ENCODE measurements around the gene LIMA1. TPM values are rescaled to one million over a fixed set of nuclear protein-coding genes. Genes with fewer than 3 reads are reported as not detected.

Gene LIMA1
- total RNA-seq, 2 experiments from 2014 or later = 6.2 to 20.4 TPM

DNA sequence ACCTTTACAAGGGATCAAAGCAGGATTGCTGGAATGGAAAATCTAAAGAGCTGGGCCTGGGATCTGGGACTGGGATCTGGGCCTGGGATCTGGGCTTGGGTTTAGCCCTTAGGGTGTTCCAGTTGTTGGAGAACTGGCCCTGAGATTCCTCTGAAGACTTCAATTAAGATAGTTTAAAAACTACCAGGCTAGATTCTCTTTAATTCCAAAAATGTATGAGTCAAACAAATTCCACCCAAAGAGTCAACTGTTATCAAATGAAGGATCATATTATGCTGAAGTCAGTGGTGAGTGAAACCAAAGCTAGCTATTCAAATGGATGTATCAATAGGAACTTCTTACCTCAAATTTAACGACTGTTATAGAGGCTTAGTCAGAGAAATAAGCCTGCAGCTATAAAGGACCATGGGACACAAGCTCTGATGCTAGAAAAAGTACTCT is 40.5 kb downstream of the LIMA1 start:
- no peak for TF ChIP-seq EZH2phosphoT487 (IDR thresholded peaks at IDR 0.05; ENCODE audit: borderline replicate concordance, low read depth, low read length)
- TF ChIP-seq, protein P1, sequence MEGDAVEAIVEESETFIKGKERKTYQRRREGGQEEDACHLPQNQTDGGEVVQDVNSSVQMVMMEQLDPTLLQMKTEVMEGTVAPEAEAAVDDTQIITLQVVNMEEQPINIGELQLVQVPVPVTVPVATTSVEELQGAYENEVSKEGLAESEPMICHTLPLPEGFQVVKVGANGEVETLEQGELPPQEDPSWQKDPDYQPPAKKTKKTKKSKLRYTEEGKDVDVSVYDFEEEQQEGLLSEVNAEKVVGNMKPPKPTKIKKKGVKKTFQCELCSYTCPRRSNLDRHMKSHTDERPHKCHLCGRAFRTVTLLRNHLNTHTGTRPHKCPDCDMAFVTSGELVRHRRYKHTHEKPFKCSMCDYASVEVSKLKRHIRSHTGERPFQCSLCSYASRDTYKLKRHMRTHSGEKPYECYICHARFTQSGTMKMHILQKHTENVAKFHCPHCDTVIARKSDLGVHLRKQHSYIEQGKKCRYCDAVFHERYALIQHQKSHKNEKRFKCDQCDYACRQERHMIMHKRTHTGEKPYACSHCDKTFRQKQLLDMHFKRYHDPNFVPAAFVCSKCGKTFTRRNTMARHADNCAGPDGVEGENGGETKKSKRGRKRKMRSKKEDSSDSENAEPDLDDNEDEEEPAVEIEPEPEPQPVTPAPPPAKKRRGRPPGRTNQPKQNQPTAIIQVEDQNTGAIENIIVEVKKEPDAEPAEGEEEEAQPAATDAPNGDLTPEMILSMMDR (conservative IDR thresholded peaks at IDR 0.05; ENCODE audit: low read length) = no peak
- H3K79me2 ChIP-seq (ENCODE audit: insufficient read depth, low read depth, low read length) = no peaks in the 10 kb centered on the region
- H3K27ac ChIP-seq (ENCODE audit: low read depth, low read length, poor library complexity, severe bottlenecking) = no peak overlapping the region
- no peak overlapping the region for H3K4me2 ChIP-seq (ENCODE audit: low read length)
- H3K4me3 ChIP-seq (ENCODE audit: low read depth, low read length, poor library complexity, severe bottlenecking) = no peak overlapping the region
- no peaks in the 10 kb centered on the region for H4K20me1 ChIP-seq (ENCODE audit: insufficient read depth, low read length)
- H2AFZ ChIP-seq (ENCODE audit: low read length) = no peak overlapping the region
- CTCF ChIA-PET (ENCODE audit: unreplicated experiment) = no interaction called here
- H3K4me1 ChIP-seq (ENCODE audit: insufficient read depth, low read length, poor library complexity, severe bottlenecking) = peaks cover 5% of the 10 kb centered on the region
- POLR2A ChIA-PET = interaction anchor here (0.5 to 1.6 kb wide), 7 partner anchors 11 to 134 kb away, joined by 3 to 5 read pairs (median 3); no protein-coding TSS in a partner anchor
- no peaks in the 10 kb centered on the region for H3K36me3 ChIP-seq (ENCODE audit: insufficient read depth, low read length)
- H3K9me2 ChIP-seq (ENCODE audit: insufficient read depth, low read length) = no peaks in the 10 kb centered on the region
- no peak for DNase-seq (ENCODE audit: low spot score)
- BruUV-seq (replicated peaks) = no TSS peak
- intact Hi-C loops (cut with micrococcal nuclease; ENCODE audit: unreplicated experiment) = no loop called here
- H3K9me3 ChIP-seq (ENCODE audit: low read length) = no peaks in the 10 kb centered on the region

DNA sequence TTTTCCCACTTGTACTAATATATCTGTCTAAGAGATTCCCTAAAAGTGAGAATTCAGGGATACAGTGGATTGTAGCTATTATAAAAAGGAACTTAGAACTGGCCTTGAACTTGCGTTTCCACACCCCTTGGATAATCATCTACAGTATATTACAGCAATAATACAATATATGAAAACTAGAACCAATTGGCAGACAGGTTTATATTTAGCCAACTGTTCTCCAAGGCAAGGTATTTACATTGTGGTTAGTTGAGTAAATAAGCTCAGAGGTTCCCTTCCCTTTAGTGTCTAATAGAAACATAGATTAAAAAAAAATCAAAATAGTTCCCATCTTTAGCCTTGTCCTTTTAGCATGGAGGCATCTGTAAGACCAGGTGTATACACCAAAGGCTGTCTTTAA is 42.1 kb downstream of the LIMA1 start:
- no peaks in the 10 kb centered on the region for H3K9me2 ChIP-seq (ENCODE audit: insufficient read depth, low read length)
- H3K27ac ChIP-seq (ENCODE audit: low read depth, low read length, poor library complexity, severe bottlenecking) = no peak overlapping the region
- H3K4me2 ChIP-seq (ENCODE audit: low read length) = no peak overlapping the region
- H3K9me3 ChIP-seq (ENCODE audit: low read length) = no peaks in the 10 kb centered on the region
- H4K20me1 ChIP-seq (ENCODE audit: insufficient read depth, low read length) = no peaks in the 10 kb centered on the region
- no peak overlapping the region for H2AFZ ChIP-seq (ENCODE audit: low read length)
- TF ChIP-seq EZH2phosphoT487 (IDR thresholded peaks at IDR 0.05; ENCODE audit: borderline replicate concordance, low read depth, low read length) = no peak
- TF ChIP-seq, protein P1 (conservative IDR thresholded peaks at IDR 0.05; ENCODE audit: low read length) = no peak
- ChIA-PET CTCF (ENCODE audit: unreplicated experiment) (no interaction called here), POLR2A (interaction anchor here (0.5 to 1.7 kb wide), 2 partner anchors 17 to 527 kb away, joined by 3 to 4 read pairs; no protein-coding TSS in a partner anchor)
- H3K36me3 ChIP-seq (ENCODE audit: insufficient read depth, low read length) = no peaks in the 10 kb centered on the region
- no peak for DNase-seq (ENCODE audit: low spot score)
- peaks cover 5% of the 10 kb centered on the region for H3K4me1 ChIP-seq (ENCODE audit: insufficient read depth, low read length, poor library complexity, severe bottlenecking)
- intact Hi-C loops (cut with micrococcal nuclease; ENCODE audit: unreplicated experiment) = no loop called here
- H3K4me3 ChIP-seq (ENCODE audit: low read depth, low read length, poor library complexity, severe bottlenecking) = no peak overlapping the region
- BruUV-seq (replicated peaks) = no TSS peak
- H3K79me2 ChIP-seq (ENCODE audit: insufficient read depth, low read depth, low read length) = no peaks in the 10 kb centered on the region

DNA sequence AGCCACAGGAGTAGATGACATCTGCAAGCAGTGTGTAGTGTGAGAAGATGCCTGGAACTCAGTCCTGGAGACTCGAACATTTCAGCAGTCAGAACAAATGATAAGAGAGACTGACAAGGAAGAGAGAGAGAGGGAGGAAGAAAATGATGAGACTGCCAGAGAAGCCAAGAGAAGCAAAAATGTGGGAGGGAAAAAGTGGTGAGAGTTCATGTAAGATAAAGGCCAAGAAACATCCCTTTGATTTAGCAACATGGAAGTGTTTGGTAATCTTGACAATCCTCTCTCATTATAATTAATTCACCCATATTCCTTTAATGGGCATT is 42.6 kb downstream of the LIMA1 start:
- TF ChIP-seq, protein P1 (conservative IDR thresholded peaks at IDR 0.05; ENCODE audit: low read length) = no peak
- no peak for TF ChIP-seq EZH2phosphoT487 (IDR thresholded peaks at IDR 0.05; ENCODE audit: borderline replicate concordance, low read depth, low read length)
- H3K27ac ChIP-seq (ENCODE audit: low read depth, low read length, poor library complexity, severe bottlenecking) = no peak overlapping the region
- no peaks in the 10 kb centered on the region for H3K79me2 ChIP-seq (ENCODE audit: insufficient read depth, low read depth, low read length)
- ChIA-PET POLR2A (interaction anchor here (0.5 to 1.7 kb wide), 2 partner anchors 16 to 527 kb away, joined by 3 to 4 read pairs; no protein-coding TSS in a partner anchor), CTCF (ENCODE audit: unreplicated experiment) (no interaction called here)
- no TSS peak for BruUV-seq (replicated peaks)
- H3K9me2 ChIP-seq (ENCODE audit: insufficient read depth, low read length) = no peaks in the 10 kb centered on the region
- H4K20me1 ChIP-seq (ENCODE audit: insufficient read depth, low read length) = no peaks in the 10 kb centered on the region
- intact Hi-C loops (cut with micrococcal nuclease; ENCODE audit: unreplicated experiment) = no loop called here
- no peaks in the 10 kb centered on the region for H3K36me3 ChIP-seq (ENCODE audit: insufficient read depth, low read length)
- H3K4me2 ChIP-seq (ENCODE audit: low read length) = no peak overlapping the region
- H3K9me3 ChIP-seq (ENCODE audit: low read length) = no peaks in the 10 kb centered on the region
- no peak overlapping the region for H3K4me3 ChIP-seq (ENCODE audit: low read depth, low read length, poor library complexity, severe bottlenecking)
- H2AFZ ChIP-seq (ENCODE audit: low read length) = no peak overlapping the region
- no peak for DNase-seq (ENCODE audit: low spot score)
- peaks cover 5% of the 10 kb centered on the region for H3K4me1 ChIP-seq (ENCODE audit: insufficient read depth, low read length, poor library complexity, severe bottlenecking)
